Measurements from ENCODE around the gene PAK6.
A peak's percentile ranks its signal among the peaks of the same experiment; 100 is the strongest.

PAK6 gene

GRCh38 chr15:40241269-40242212 is 2.7 kb downstream of the PAK6 start:
- DNase-seq = no peak

- DNase-seq = no peak
Observed at GRCh38 chr15:40242213-40242599, 3.3 kb downstream of the PAK6 start.

GRCh38 chr15:40242601-40243000 is 3.7 kb downstream of the PAK6 start:
- no peak for DNase-seq

- DNase-seq = no peak
Observed at GRCh38 chr15:40243126-40243810, 4.4 kb downstream of the PAK6 start.

GRCh38 chr15:40244961-40245523 is 6.2 kb downstream of the PAK6 start:
- DNase-seq = no peak

- no peak for DNase-seq
Observed at GRCh38 chr15:40245666-40246450, 7.0 kb downstream of the PAK6 start.

GRCh38 chr15:40246496-40247280 is 7.8 kb downstream of the PAK6 start:
- no peak for DNase-seq

GRCh38 chr15:40247406-40247971 is 8.6 kb downstream of the PAK6 start:
- DNase-seq = no peak

GRCh38 chr15:40248006-40248783 is 9.3 kb downstream of the PAK6 start:
- peak; percentile 63 for DNase-seq

- no peak for DNase-seq
Observed at GRCh38 chr15:40249477-40250303, 10.8 kb downstream of the PAK6 start.

- DNase-seq = no peak
Observed at GRCh38 chr15:40250304-40250656, 11.4 kb downstream of the PAK6 start.

GRCh38 chr15:40250771-40251483 is 12.1 kb downstream of the PAK6 start:
- no peak for DNase-seq

GRCh38 chr15:40251486-40252140 is 12.8 kb downstream of the PAK6 start:
- DNase-seq = no peak

- DNase-seq = no peak
Observed at GRCh38 chr15:40252141-40252437, 13.2 kb downstream of the PAK6 start.

- no peak for DNase-seq
Observed at GRCh38 chr15:40252438-40253166, 13.7 kb downstream of the PAK6 start.

- no peak for DNase-seq
Observed at GRCh38 chr15:40253167-40253790, 14.4 kb downstream of the PAK6 start.

- no peak for DNase-seq
Observed at GRCh38 chr15:40254452-40254851, 15.6 kb downstream of the PAK6 start.

- peak; percentile 37 for DNase-seq
Observed at GRCh38 chr15:40255033-40255432, 16.2 kb downstream of the PAK6 start.

All from NCI-H524 treated with DMSO at 0.1 percent for 48 hours (cell line).